Measurements from ENCODE around the gene TNNT1.
"Not testable (repeated sequence)": the region's sequence is repeated elsewhere in the genome, so short reads cannot be mapped to it uniquely, and the experiment has no call there.

TNNT1 gene

DNA sequence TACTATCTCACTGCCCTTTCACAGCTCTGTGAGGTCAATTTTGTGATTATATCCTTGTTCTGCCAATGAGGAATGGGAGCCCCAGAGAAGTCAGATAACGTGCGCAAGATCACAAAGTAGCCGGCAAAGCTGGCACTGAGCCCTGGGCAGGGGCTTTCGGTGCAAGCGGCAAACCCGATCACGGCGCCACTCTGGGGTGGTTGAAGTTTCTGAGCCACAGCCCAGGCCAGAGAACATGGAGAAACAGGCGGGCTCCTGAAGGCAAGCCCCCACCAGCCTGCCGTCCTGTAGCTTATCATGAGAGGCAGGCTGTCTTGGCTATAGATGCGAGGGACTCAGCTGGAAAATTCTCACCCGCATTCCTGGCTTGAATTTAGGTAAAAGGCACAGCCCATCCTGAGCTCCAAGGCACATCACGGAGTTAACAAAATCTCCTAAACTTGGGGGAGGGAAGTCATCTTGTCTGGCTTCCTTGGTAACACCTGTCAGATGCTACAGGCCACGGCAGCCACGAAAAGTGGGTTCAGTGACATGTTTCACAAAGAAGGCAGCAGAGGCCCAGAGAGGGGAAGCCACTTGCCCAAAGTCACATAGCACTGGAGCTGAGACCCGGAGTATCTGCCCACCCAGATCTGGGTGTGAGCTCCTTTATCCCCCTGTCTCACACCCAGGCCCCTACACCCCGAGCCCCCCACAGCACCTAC is 12.5 kb downstream of the TNNT1 start:
- no peak for DNase-seq

DNA sequence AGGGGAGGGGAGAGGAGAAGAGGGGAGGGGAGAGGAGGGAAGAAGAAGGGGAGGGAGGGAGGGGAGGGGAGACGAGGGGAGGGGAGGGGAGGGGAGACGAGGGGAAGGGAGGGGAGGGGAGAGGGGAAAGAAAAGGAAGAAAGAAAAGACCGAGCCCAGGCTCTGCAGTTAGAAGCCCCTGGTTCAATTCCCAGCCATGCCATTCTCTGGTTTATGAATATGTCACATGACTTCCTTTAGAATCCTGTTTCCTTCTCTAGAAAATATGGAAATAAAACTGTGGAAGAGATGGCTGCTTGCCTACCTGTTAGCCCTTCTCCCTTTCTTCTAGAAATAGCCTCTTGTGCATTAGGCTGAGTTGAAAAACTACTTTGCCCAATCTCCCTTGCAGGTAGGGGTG is 14.3 kb downstream of the TNNT1 start:
- no peak for DNase-seq

DNA sequence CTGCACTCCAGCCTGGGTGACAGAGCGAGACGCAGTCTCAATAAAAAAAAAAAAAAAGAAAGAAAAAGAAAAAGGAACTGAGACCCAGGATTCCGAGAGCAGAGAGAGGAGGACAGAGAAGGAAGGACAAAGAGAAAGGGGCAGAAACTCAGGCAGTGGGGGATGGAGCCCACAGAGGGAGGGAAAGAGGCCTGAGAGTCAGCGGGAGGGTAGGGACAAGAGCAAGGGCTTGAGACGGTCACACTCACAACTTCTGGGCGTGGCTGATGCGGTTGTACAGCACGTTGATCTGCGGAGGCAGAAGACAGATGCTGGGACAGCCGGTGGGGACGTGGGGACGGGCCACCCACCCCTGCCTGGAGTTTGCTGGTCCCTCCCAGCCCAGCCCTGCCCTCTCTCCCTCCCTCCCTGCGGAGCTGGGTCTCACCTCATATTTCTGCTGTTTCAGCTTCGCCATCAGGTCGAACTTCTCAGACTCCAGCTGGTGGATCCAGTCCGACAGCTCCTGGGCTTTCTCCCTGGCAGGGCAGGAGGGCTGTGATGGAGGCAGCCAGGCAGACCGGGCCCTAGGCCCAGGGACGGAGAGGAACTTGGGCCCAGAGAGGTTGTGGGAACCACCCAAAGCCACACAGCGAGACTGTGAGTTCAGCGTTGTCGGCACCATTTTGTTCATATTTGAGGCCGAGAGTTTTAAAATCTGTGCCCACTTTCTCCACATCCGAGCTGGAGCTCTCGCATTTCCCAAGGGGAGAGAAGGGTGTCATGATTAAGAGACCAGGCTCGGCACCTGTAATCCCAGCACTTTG is 15.2 kb downstream of the TNNT1 start:
- no peak for DNase-seq

DNA sequence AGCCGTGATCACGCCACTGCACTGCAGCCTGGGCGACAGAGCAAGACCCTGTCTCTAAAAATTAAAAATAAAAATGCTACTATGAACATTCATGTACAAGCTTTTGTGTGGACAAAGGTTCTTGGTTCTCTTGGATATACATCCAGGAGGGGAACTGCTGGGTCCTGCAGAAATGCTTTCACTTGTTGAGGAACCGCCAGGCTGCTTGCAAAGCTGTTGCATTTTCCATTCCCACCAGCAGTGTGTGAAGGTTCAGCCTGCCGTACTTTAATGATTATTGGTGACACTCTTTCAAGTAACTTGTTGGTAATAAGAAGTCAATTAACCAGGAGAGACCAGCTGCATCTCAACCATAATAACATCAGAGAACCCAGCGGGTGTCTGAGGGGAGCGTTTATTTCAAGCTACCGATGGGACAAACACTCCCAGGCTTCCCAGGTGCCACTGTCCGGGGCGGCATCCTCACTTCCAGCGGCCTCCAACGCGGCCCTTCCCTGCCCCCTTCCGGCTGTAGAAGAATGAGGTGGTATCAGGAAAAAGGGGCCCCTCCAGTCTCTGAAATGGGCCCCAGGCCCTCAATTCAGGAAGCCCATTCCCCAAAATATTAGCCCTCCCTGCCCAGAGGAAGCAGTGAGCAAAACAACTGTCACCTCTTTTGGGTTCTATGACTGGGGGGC is 16.4 kb downstream of the TNNT1 start:
- no peak for DNase-seq

DNA sequence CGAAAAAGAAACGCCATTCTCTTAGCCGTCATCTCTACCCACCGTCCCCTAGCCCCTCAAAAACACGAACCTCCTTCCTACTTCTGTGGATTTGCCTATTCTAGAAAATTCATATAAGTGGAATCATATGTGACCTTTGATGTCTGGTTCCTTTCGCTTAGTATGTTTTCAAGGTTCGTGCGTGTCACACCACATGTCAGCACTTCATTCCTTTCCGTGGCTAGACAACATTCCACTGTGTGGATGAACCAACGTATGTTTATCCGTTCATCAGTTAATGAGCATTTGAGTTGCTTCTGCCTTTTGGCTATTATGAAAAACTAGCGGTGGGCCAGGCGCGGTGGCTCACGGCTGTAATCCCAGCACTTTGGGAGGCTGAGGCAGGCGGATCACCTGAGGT is 17.6 kb downstream of the TNNT1 start:
- DNase-seq = no peak

DNA sequence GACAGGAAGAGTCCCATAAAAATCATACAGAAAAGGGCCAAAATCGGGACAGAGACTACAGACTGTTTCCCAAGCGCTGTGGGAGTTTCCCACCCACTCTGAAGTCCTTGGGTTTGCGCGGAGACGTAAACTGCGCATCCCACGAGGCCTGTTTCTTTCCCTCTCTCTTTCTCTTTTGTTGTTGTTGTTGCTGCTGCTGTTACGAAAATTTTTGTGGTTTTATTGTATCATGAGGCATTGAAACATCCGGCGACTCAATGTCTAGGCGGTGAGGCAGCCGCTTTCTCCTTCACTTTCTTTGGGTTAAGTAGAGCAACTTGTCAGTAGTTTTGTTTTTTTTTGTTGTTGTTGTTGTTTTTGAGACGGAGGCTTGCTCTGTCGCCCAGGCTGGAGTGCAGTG is 30.0 kb downstream of the TNNT1 start:
- no peak for DNase-seq

DNA sequence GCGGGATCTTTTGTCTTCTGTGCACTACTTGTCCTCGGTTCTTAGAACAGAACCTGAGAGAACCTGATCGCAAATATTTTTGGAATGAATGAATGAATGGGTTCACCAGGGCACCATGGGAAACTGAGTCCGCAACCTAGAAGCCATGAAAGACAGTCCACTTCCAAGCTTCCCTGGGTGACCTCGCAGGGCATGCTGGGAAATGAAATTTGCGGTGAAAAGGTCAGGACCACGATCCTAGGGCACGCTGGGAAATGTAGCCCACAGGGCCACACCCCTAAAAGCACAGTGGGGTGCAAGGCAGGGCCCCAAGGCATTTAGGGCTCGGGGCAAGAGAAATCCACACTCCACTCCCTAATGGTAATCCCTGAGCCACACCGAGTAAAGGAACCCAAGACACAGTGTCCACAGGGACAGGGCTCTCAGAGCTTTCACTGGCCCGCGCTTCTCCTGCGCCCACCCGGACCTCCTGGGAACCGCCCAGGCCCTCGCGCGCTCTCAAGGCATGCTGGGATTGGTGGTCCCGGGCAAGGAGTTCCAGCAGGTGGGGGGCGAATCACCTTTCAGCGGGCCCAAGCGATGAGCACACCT is 30.5 kb downstream of the TNNT1 start:
- DNase-seq = peak; percentile 86 to 90

DNA sequence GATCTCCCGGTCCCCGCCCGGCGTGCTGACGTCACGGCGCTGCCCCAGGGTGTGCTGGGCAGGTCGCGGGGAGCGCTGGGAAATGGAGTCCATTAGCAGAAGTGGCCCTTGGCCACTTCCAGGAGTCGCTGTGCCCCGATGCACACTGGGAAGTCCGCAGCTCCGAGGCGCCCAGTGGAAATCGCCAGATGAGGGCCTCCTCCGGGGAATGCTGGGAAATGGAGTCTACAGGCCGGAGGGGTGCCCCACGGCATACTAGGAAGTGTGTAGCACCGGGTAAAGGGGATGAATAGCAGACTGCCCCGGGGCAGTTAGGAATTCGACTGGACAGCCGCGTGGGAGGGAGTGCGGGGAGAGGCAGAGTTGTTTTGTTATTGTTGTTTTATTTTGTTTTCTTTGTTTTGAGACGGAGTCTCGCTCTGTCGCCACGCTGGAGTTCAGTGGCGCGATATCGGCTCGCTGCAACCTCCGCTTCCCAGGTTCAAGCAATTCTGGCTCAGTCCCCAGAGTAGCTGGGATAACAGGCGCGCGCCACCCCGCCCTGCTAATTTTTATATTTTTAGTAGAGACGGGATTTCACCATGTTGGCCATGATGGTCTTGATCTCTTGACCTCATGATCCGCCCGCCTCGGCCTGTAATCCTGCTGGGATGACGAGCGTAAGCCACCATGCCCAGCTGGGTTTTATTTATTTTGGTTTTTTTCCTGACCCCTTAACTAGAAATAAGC is 31.2 kb downstream of the TNNT1 start:
- DNase-seq = peak; percentile 99

DNA sequence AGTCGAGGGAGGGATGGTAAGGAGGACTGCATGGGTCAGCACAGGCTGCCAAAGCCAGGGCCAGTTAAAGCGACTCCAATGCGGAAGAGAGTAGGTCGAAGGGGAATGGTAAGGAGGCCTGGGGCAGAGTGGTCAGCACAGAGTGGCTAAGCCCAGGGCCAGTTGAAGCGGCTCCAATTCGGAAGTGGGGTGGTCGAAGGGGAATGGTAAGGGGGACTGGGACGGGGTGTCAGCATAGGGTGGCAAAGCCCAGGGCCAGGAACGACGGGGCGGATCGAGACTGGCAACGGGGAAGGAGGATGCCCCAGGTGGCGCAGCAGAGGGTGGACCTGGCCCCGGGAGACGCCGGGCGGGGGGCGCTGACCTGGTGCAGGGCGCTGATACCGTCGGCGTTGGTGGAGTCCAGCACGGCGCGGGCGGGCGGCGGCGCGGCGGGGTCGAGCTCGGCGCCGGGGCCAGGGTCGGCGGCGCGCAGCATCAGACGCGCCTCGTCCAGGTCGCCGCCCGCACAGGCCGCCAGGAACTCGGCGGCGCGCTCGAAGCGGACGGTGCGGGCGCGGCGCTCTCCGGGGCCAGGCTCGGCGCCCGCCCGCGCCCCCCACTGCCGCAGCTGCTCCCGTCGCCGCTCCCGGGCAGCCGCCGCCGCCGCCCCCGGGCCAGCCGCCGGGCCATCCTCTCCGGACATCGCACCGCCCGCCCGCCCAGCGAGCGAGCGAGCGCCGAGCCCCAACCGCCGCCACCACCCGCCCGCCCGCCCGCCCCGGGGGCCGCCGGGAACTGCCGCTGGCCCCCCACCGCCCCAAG is 31.9 kb downstream of the TNNT1 start, which contains the start of gene PPP1R12C:
Gene PPP1R12C (minus strand): TSS at position 779 of the 804 bp plus-strand sequence. CDS start 94 bp downstream, at position 685.
- DNase-seq = no peak

DNA sequence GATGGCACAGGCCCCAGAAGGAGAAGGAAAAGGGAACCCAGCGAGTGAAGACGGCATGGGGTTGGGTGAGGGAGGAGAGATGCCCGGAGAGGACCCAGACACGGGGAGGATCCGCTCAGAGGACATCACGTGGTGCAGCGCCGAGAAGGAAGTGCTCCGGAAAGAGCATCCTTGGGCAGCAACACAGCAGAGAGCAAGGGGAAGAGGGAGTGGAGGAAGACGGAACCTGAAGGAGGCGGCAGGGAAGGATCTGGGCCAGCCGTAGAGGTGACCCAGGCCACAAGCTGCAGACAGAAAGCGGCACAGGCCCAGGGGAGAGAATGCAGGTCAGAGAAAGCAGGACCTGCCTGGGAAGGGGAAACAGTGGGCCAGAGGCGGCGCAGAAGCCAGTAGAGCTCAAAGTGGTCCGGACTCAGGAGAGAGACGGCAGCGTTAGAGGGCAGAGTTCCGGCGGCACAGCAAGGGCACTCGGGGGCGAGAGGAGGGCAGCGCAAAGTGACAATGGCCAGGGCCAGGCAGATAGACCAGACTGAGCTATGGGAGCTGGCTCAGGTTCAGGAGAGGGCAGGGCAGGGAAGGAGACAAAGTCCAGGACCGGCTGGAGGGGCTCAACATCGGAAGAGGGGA is 32.7 kb downstream of the TNNT1 start:
- DNase-seq = no peak

DNA sequence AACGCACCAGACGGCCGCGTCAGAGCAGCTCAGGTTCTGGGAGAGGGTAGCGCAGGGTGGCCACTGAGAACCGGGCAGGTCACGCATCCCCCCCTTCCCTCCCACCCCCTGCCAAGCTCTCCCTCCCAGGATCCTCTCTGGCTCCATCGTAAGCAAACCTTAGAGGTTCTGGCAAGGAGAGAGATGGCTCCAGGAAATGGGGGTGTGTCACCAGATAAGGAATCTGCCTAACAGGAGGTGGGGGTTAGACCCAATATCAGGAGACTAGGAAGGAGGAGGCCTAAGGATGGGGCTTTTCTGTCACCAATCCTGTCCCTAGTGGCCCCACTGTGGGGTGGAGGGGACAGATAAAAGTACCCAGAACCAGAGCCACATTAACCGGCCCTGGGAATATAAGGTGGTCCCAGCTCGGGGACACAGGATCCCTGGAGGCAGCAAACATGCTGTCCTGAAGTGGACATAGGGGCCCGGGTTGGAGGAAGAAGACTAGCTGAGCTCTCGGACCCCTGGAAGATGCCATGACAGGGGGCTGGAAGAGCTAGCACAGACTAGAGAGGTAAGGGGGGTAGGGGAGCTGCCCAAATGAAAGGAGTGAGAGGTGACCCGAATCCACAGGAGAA is 33.5 kb downstream of the TNNT1 start:
- DNase-seq = no peak

DNA sequence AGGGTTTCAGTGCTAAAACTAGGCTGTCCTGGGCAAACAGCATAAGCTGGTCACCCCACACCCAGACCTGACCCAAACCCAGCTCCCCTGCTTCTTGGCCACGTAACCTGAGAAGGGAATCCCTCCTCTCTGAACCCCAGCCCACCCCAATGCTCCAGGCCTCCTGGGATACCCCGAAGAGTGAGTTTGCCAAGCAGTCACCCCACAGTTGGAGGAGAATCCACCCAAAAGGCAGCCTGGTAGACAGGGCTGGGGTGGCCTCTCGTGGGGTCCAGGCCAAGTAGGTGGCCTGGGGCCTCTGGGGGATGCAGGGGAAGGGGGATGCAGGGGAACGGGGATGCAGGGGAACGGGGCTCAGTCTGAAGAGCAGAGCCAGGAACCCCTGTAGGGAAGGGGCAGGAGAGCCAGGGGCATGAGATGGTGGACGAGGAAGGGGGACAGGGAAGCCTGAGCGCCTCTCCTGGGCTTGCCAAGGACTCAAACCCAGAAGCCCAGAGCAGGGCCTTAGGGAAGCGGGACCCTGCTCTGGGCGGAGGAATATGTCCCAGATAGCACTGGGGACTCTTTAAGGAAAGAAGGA is 34.4 kb downstream of the TNNT1 start:
- DNase-seq = no peak

DNA sequence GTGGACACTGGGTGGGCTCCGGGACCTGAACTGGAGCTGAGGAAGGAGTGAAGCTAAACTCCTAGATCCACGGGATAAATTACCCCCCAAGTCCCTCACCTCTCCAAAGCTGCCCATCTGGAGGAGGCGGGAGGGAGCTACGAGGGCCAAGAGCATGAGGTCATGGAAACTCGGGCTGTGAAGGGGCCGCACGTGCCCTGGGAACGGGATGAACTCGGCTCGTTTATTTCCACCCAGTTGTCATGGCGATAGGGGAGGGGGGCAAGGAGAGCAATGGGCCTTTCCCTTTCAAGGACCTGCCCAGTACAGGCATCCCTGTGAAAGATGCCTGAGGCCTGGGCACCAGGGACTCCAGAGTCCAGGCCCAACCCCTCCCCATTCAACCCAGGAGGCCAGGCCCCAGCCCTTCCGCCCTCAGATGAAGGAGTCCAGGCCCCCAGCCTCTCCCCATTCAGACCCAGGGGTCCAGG is 35.4 kb downstream of the TNNT1 start:
- no peak for DNase-seq

DNA sequence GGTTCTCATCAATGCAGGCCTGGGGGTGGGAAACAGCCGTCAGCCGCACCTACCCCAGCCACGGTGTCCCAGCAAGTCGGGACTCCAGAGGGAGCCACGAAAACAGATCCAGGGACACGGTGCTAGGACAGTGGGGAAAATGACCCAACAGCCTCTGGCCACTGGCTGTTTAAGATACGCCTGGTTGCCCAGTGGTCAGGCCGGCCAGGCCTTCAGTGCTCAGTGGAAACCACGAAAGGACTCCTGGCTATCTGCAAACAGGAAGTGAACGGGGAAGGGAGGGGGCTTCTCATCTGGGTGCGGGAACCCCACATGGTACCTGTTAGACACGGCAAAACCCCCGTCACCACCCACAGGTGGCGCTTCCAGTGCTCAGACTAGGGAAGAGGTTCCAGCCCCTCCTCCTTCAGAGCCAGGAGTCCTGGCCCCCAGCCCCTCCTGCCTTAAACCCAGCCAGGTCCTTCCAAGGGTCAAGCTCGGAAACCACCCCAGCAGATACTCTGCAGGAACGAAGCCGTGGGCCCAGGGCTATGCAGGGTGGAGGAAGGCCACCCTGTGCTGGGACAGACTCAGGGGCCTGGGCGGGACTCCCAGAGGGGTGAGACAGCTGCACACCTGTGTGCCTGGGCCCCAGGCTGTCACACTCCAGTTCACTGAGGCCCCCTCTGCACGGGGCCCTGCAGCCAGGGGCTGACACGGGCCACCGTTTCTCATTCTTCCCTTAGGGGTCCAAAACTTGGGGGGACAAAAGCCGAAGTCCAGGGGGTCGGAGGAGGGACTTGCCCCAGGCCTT is 36.0 kb downstream of the TNNT1 start:
- no peak for DNase-seq

DNA sequence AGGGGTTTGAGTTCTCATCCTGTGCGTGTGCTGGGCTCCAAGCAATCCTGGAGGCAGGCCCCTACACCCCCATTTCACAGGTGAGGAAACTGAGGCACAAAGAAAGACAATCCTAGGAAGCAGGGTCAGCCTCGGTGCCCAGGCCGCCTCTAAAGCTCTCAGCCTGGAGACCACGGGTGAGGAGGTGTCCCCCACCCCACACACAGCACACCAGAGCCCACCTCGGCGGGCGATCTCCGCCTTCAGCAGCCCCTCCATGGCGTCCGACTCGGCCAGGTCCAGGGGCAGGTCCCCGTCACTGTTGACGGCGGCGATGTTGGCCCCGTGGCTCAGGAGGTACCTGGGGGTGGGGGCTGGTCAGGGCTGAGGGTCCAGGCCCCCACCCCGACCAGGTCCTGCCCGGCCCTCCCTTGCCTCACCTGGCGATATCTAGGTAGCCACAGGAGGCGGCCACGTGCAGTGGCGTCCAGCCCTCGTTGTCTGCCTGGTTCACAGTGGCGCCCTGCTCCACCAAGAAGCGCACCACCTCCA is 36.7 kb downstream of the TNNT1 start:
- no peak for DNase-seq

DNA sequence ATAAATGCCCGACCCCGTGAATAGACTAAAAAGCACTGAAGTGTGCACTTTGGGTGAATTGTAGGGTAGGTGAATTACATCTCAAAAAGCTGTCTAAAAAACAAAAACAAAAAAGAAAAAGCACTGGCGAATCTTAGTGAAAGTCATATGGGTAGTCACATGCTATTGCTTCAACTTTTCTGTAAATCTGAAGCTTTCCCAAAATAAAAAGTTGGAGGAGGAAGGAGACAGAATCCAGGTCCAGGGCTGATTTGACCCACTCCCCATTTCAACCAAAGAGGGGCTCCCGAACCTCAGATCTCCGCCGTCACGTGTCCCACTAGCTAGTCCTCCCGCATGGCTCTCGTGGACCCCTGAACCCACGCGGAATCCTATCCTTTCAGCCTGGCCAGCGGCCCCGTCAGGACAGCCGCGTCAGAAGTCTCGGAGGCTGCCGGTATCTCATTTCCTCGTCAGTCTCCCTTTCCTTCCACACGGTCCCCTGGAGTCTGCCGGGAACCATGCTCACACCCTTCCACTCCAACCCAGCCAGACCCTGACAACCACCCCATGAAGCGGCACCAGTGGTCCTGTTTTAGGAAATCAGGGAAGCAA is 37.7 kb downstream of the TNNT1 start:
- DNase-seq = no peak

DNA sequence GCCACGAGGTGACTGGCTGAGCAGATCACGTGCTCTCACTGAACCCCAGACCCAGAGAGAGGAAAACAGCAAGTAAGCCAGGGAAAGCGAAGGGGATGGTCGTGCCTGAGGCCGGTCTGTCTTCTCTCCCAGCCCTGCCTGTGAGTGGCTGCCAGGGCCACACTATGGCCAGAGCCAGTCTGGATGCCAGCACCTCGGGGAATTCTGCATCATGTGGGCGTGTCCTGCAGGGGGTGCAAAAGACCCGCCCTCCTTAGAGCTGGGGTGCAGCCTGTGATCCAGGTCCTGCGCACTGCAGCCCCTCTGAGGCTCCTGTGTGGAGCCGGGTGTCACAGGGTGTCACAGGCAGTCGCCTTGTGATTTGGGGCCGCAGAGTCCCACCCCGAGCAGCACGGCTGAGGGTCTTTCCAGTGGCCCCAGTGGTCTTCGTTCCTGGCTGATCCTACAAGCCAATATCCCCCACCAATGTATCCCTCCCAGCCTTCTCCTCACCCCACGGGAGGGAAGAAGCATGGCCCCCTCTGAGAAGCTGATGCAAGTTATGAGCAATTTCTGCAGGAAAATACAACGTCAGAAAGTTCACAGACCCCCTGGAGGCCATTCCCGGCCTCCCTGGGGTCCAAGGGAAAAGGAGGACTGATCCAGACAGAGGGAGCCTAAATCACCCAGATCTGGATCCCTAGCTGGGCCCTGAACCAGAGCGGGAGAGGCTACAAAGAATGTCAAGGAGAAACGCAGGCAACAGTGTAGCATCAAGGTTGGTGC is 39.3 kb downstream of the TNNT1 start:
- DNase-seq = no peak

DNA sequence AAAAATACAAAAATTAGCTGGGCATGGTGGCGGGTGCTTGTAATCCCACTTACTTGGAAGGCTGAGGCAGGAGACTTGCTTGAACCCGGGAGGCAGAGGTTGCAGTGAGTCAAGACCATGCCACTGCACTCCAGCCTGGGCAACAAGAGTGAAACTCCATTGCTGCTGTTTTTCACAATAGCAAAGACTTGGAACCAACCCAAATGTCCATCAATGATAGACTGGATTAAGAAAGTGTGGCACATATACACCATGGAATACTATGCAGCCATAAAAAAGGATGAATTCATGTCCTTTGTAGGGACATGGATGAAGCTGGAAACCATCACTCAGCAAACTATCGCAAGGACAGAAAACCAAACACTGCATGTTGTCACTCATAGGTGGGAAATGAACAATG is 41.8 kb downstream of the TNNT1 start:
- not testable (repeated sequence) for DNase-seq
